ENCODE results near the gene SDE2. TPM values are rescaled to one million over a fixed set of nuclear protein-coding genes. Genes with fewer than 3 reads are reported as not detected.
A peak's percentile ranks its signal among the peaks of the same experiment; 100 is the strongest.

Gene SDE2
- polyA plus RNA-seq, 1 donor from 2014 or later: 18.6 TPM

DNA sequence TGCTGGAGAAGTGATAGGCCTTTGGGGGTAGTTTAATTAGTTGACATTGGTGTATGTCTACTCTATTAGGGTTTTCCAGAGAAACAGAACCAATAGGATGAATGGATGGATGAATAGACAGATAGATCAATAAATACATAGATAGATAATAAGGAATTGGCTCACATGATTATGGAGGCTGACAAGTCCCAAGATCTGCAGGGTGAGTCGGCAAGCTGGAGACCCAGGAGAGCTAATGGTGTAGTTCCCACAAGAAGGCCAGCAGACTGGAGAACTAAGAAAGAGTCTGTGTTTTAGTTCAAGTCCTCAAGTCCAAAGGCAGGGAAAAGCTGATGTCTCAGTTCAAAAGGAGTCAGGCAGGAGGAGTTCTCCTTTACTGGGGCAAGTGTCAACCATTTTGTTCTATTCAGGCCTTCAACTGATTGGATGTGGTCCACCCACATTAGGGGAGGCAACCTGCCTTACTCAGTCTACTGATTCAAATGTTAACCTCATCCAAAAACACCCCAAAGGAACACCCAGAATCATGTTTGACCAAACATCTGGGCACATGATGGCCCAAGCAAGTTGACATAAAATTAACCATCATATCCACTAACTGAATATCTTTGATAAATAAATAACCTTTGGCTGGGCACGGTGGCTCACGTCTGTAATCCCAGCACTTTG is 4.5 kb upstream of the SDE2 start:
- H3K4me2 ChIP-seq (ENCODE audit: low read length): no peak overlapping the region
- TF ChIP-seq EP300 (conservative IDR thresholded peaks at IDR 0.05; ENCODE audit: poor library complexity, severe bottlenecking): no peak
- no peak for TF ChIP-seq MXI1 (conservative IDR thresholded peaks at IDR 0.05; ENCODE audit: poor library complexity, severe bottlenecking)
- TF ChIP-seq RAD21 (conservative IDR thresholded peaks at IDR 0.05): no peak
- TF ChIP-seq, protein P1, sequence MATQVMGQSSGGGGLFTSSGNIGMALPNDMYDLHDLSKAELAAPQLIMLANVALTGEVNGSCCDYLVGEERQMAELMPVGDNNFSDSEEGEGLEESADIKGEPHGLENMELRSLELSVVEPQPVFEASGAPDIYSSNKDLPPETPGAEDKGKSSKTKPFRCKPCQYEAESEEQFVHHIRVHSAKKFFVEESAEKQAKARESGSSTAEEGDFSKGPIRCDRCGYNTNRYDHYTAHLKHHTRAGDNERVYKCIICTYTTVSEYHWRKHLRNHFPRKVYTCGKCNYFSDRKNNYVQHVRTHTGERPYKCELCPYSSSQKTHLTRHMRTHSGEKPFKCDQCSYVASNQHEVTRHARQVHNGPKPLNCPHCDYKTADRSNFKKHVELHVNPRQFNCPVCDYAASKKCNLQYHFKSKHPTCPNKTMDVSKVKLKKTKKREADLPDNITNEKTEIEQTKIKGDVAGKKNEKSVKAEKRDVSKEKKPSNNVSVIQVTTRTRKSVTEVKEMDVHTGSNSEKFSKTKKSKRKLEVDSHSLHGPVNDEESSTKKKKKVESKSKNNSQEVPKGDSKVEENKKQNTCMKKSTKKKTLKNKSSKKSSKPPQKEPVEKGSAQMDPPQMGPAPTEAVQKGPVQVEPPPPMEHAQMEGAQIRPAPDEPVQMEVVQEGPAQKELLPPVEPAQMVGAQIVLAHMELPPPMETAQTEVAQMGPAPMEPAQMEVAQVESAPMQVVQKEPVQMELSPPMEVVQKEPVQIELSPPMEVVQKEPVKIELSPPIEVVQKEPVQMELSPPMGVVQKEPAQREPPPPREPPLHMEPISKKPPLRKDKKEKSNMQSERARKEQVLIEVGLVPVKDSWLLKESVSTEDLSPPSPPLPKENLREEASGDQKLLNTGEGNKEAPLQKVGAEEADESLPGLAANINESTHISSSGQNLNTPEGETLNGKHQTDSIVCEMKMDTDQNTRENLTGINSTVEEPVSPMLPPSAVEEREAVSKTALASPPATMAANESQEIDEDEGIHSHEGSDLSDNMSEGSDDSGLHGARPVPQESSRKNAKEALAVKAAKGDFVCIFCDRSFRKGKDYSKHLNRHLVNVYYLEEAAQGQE (IDR thresholded peaks at IDR 0.05; ENCODE audit: borderline replicate concordance): no peak
- TF ChIP-seq, protein P2, sequence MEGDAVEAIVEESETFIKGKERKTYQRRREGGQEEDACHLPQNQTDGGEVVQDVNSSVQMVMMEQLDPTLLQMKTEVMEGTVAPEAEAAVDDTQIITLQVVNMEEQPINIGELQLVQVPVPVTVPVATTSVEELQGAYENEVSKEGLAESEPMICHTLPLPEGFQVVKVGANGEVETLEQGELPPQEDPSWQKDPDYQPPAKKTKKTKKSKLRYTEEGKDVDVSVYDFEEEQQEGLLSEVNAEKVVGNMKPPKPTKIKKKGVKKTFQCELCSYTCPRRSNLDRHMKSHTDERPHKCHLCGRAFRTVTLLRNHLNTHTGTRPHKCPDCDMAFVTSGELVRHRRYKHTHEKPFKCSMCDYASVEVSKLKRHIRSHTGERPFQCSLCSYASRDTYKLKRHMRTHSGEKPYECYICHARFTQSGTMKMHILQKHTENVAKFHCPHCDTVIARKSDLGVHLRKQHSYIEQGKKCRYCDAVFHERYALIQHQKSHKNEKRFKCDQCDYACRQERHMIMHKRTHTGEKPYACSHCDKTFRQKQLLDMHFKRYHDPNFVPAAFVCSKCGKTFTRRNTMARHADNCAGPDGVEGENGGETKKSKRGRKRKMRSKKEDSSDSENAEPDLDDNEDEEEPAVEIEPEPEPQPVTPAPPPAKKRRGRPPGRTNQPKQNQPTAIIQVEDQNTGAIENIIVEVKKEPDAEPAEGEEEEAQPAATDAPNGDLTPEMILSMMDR (IDR thresholded peaks at IDR 0.05; ENCODE audit: poor library complexity, severe bottlenecking): no peak
- no peak for TF ChIP-seq POLR2AphosphoS5 (IDR thresholded peaks at IDR 0.05)
- TF ChIP-seq EZH2 (IDR thresholded peaks at IDR 0.05; ENCODE audit: borderline replicate concordance, insufficient read depth, low read length, poor library complexity, severe bottlenecking): no peak
- TF ChIP-seq SMC3 (conservative IDR thresholded peaks at IDR 0.05; ENCODE audit: poor library complexity): no peak
- no peak for TF ChIP-seq TAF1 (IDR thresholded peaks at IDR 0.05; ENCODE audit: low read depth)

DNA sequence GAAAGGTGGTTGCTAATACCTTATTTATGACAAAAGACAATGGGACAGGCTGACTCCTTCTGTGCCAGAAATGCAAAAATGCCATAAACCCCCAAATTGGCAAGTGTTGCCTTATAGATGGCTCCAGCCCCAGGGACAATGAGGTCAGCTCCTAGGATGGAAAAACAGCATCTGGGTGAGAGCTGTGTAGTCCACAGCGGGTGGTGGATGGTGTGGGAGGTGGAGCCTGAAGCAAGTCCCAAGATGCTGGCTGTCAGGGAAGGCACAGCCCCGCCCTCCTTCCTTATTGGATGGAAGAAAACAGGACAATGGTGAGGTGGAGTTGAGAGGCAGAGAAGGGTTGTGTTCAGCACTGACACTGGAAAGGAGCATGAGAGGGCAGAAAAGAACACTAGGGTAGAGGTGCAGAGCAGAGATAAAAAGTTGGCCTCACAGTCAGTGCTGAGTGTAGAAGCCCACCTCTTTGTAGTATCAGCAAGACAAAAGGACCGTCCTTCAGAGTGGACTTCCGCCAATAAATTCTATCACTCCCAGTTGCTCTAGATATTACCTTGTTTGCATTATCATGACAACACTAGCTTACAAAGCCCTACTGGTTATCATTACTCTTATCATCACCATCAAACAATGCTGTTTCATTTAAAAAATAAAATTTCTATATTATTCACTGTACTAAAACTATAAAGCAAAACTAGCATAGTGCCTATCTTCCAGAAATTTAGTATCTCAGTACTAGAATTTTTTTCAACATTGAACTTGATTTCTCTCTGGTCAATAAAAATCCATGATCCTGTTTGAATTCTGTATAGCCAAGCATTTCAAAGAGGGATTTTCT is 3.7 kb upstream of the SDE2 start:
- peak overlapping the region; percentile 46 for H2AFZ ChIP-seq (ENCODE audit: low read depth, low read length)
- H3K27ac ChIP-seq (ENCODE audit: low read length): peak overlapping the region; percentile 98
- peak overlapping the region; percentile 62 for H3K4me2 ChIP-seq (ENCODE audit: low read length)
- H4K20me1 ChIP-seq (ENCODE audit: insufficient read depth): no peaks in the 10 kb centered on the region
- TF ChIP-seq POLR2AphosphoS5 (IDR thresholded peaks at IDR 0.05) (peak; percentile 91), EP300 (conservative IDR thresholded peaks at IDR 0.05; ENCODE audit: poor library complexity, severe bottlenecking) (no peak), TAF1 (IDR thresholded peaks at IDR 0.05; ENCODE audit: low read depth) (peak; percentile 57), MXI1 (conservative IDR thresholded peaks at IDR 0.05; ENCODE audit: poor library complexity, severe bottlenecking) (no peak), SMC3 (conservative IDR thresholded peaks at IDR 0.05; ENCODE audit: poor library complexity) (peak; percentile 35)
- TF ChIP-seq, protein P2 (IDR thresholded peaks at IDR 0.05; ENCODE audit: poor library complexity, severe bottlenecking): no peak
- TF ChIP-seq, protein P1 (IDR thresholded peaks at IDR 0.05; ENCODE audit: borderline replicate concordance): peak; percentile 68
- no peaks in the 10 kb centered on the region for H3K9me3 ChIP-seq (ENCODE audit: low read length)
- peak overlapping the region; percentile 79 for H3K9ac ChIP-seq (ENCODE audit: low read length)
- peaks cover 8% of the 10 kb centered on the region for H3F3A ChIP-seq (ENCODE audit: insufficient read depth, low read length, poor library complexity, severe bottlenecking)
- H3K79me2 ChIP-seq (replicated peaks; ENCODE audit: insufficient read depth, low read length): peaks cover 12% of the 10 kb centered on the region
- H3K9me2 ChIP-seq (ENCODE audit: insufficient read depth, low read length): no peaks in the 10 kb centered on the region
- H3K27me3 ChIP-seq (ENCODE audit: insufficient read depth, low read depth, low read length): no peaks in the 10 kb centered on the region
- no peaks in the 10 kb centered on the region for H3K36me3 ChIP-seq (ENCODE audit: insufficient read depth, low read length)
- peak overlapping the region; percentile 57 for H3K4me3 ChIP-seq (ENCODE audit: low read length)

More for the DNA sequence above, 4.5 kb upstream of the SDE2 start:
- Histone ChIP-seq H4K20me1 (ENCODE audit: insufficient read depth) (no peaks in the 10 kb centered on the region), H3K9me2 (ENCODE audit: insufficient read depth, low read length) (no peaks in the 10 kb centered on the region), H3K27ac (ENCODE audit: low read length) (peak overlapping the region; percentile 98), H3K79me2 (replicated peaks; ENCODE audit: insufficient read depth, low read length) (peaks cover 4% of the 10 kb centered on the region), H2AFZ (ENCODE audit: low read depth, low read length) (no peak overlapping the region), H3K9me3 (ENCODE audit: low read length) (no peaks in the 10 kb centered on the region), H3K9ac (ENCODE audit: low read length) (peak overlapping the region; percentile 79), H3K36me3 (ENCODE audit: insufficient read depth, low read length) (no peaks in the 10 kb centered on the region), H3F3A (ENCODE audit: insufficient read depth, low read length, poor library complexity, severe bottlenecking) (peaks cover 8% of the 10 kb centered on the region), H3K4me3 (ENCODE audit: low read length) (no peak overlapping the region), H3K27me3 (ENCODE audit: insufficient read depth, low read depth, low read length) (no peaks in the 10 kb centered on the region)
